ENCODE data around the gene SLC44A1. TPM values are rescaled to one million over a fixed set of nuclear protein-coding genes. Genes with fewer than 3 reads are reported as not detected.

SLC44A1 gene
- total and polyA plus RNA-seq, 10 of the 15 experiments (the other 5 are each of a cell fraction or from before 2014, with no cell fraction given): 2.4 to 21.2 (median 12.4) TPM

GRCh38 chr9:105237246-105237645 lies 7.2 kb upstream of the SLC44A1 start (continued):
- no peak for TF ChIP-seq ZBTB11 (CRISPR knock-in tag; IDR thresholded peaks at IDR 0.05)

DNA sequence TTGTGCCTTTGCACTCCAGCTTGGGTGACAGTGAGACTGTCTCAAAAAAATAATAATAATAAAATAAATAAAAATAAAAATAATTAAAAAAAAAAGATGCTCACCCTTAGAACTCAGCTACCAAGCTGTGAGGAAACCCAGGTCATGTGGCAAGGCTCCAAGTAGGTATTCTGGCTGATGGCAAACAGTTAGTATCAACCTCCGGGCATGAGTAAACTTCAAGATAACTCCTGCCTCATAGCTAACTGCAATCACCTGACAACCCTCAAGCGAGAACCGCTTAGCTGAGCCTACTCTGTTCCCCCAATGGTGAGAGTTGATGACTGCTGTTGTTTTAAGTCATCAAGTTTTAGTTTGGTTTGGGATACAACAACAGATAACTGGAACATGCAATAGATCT lies 6.1 kb upstream of the SLC44A1 start:
- ATAC-seq: no peak
- ChIA-PET RAD21 (ENCODE audit: unreplicated experiment) (no interaction called here), CTCF (interaction anchor here (0.8 kb wide), 1 partner anchor 8 kb away, joined by 3 read pairs; no protein-coding TSS in a partner anchor), SMC1A (ENCODE audit: uncharacterized antibody, unreplicated experiment) (interaction anchor here (0.6 kb wide), 1 partner anchor 46 kb away, joined by 3 read pairs; no protein-coding TSS in a partner anchor), POLR2A (no interaction called here)
- DNase-seq (ENCODE audit: low read depth, low spot score): no peak
- intact Hi-C loops (cut with micrococcal nuclease; ENCODE audit: unreplicated experiment): no loop called here
- Histone ChIP-seq H3K4me3 (no peak overlapping the region), H3K27me3 (replicated peaks in 1 of 2; ENCODE audit: control insufficient read depth in 2 of 2, insufficient read depth in 2 of 2, low read length in 1 of 2) (no peaks in the 10 kb centered on the region), H3K4me1 (ENCODE audit: control insufficient read depth, insufficient read depth, low read length) (peaks cover 4% of the 10 kb centered on the region; the same call in 1 of the 2 replicates), H3K36me3 (ENCODE audit: control insufficient read depth in 2 of 2, insufficient read depth in 2 of 2, low read length in 1 of 2) (no peaks in the 10 kb centered on the region), H3K27ac (ENCODE audit: control insufficient read depth, insufficient read depth) (no peak overlapping the region), H3K9ac (ENCODE audit: control insufficient read depth, insufficient read depth, low read length) (no peak overlapping the region), H3K4me2 (ENCODE audit: control insufficient read depth, insufficient read depth) (no peak overlapping the region), H3K79me2 (ENCODE audit: control insufficient read depth, insufficient read depth, low read length) (no peaks in the 10 kb centered on the region), H2AFZ (ENCODE audit: control insufficient read depth, low read depth, low read length) (no peak overlapping the region), H3K9me3 (replicated peaks; ENCODE audit: control insufficient read depth, insufficient read depth, low read length) (no peaks in the 10 kb centered on the region), H4K20me1 (ENCODE audit: control insufficient read depth, insufficient read depth) (no peaks in the 10 kb centered on the region)
- BruUV-seq (replicated peaks): no TSS peak
- WGBS (ENCODE audit: insufficient coverage, insufficient replicate concordance, low lambda C conversion rate, missing lambda C conversion rate): 38% methylated on average over 3 of the region's 3 CpGs
- TF ChIP-seq PAX5 (IDR thresholded peaks at IDR 0.05; ENCODE audit: borderline replicate concordance, low read depth, low read length) (no peak), MAX (IDR thresholded peaks at IDR 0.05; ENCODE audit: low read depth, low read length) (no peak), SRF (IDR thresholded peaks at IDR 0.05; ENCODE audit: low read depth in 2 of 2, low read length in 2 of 2) (no peak), CBX3 (IDR thresholded peaks at IDR 0.05; ENCODE audit: borderline replicate concordance, low read depth) (no peak), JUND (IDR thresholded peaks at IDR 0.05; ENCODE audit: low read depth, low read length) (no peak), PAX8 (IDR thresholded peaks at IDR 0.05) (no peak), NR2F1 (conservative IDR thresholded peaks at IDR 0.05) (no peak), BCL11A (IDR thresholded peaks at IDR 0.05; ENCODE audit: low read depth, low read length) (no peak), HCFC1 (IDR thresholded peaks at IDR 0.05; ENCODE audit: low read length) (no peak), RCOR1 (conservative IDR thresholded peaks at IDR 0.05; ENCODE audit: low read depth, low read length) (no peak), ZNF207 (IDR thresholded peaks at IDR 0.05; ENCODE audit: borderline replicate concordance) (no peak), ASH2L (IDR thresholded peaks at IDR 0.05; ENCODE audit: borderline replicate concordance, low read depth) (no peak), SMAD5 (IDR thresholded peaks at IDR 0.05; ENCODE audit: low read depth) (no peak)
- TF ChIP-seq, protein P1, sequence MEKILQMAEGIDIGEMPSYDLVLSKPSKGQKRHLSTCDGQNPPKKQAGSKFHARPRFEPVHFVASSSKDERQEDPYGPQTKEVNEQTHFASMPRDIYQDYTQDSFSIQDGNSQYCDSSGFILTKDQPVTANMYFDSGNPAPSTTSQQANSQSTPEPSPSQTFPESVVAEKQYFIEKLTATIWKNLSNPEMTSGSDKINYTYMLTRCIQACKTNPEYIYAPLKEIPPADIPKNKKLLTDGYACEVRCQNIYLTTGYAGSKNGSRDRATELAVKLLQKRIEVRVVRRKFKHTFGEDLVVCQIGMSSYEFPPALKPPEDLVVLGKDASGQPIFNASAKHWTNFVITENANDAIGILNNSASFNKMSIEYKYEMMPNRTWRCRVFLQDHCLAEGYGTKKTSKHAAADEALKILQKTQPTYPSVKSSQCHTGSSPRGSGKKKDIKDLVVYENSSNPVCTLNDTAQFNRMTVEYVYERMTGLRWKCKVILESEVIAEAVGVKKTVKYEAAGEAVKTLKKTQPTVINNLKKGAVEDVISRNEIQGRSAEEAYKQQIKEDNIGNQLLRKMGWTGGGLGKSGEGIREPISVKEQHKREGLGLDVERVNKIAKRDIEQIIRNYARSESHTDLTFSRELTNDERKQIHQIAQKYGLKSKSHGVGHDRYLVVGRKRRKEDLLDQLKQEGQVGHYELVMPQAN (conservative IDR thresholded peaks at IDR 0.05): no peak
- in situ Hi-C loops (cut with MboI): no loop called here
- no peak for FAIRE-seq

Data from GM12878 (cell line).